ENCODE measurements around the gene IFRD2.

Gene IFRD2

DNA sequence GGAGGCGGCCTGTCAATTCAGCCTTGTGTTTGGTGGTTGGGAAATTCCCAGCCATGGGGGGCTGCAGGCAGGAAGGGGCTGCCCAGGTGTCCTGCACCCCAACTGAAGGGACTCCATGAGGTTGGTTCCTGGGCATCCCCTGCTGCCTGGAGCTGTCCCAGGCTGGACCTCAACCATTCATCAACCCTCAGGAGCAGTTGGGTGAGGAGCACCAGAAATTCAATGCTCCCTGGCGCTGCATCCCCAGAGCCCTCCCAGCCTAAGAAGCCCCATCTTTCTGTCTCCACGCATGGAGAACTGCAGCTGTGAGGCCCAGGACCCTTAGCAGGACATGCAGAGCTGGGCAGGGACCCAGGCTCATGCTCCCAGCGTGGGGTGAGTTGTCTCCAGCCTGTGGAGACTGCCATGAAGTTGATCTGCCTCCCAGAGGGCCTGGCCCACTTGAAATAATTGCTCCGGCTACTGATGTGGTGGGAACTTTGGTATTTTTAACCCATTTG lies 31.2 kb downstream of the IFRD2 start:
- Histone ChIP-seq H3K4me1 (ENCODE audit: control insufficient read depth in 1 of 2, insufficient read depth in 1 of 2, low read depth in 1 of 2, low read length in 1 of 2) (peaks cover 15 to 18% of the 10 kb centered on the region in 2 experiments), H3K27me3 (peaks cover 15% of the 10 kb centered on the region), H3K9me3 (peaks cover 10% of the 10 kb centered on the region), H3K4me3 (ENCODE audit: low read depth in 1 of 2, low read length in 1 of 2) (peak overlapping the region in 1 of 2 experiments; percentile 67), H3K27ac (peak overlapping the region; percentile 100), H3K36me3 (peaks cover 59% of the 10 kb centered on the region)
- TF ChIP-seq, protein P1, sequence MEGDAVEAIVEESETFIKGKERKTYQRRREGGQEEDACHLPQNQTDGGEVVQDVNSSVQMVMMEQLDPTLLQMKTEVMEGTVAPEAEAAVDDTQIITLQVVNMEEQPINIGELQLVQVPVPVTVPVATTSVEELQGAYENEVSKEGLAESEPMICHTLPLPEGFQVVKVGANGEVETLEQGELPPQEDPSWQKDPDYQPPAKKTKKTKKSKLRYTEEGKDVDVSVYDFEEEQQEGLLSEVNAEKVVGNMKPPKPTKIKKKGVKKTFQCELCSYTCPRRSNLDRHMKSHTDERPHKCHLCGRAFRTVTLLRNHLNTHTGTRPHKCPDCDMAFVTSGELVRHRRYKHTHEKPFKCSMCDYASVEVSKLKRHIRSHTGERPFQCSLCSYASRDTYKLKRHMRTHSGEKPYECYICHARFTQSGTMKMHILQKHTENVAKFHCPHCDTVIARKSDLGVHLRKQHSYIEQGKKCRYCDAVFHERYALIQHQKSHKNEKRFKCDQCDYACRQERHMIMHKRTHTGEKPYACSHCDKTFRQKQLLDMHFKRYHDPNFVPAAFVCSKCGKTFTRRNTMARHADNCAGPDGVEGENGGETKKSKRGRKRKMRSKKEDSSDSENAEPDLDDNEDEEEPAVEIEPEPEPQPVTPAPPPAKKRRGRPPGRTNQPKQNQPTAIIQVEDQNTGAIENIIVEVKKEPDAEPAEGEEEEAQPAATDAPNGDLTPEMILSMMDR (IDR thresholded peaks at IDR 0.05) = no peak

DNA sequence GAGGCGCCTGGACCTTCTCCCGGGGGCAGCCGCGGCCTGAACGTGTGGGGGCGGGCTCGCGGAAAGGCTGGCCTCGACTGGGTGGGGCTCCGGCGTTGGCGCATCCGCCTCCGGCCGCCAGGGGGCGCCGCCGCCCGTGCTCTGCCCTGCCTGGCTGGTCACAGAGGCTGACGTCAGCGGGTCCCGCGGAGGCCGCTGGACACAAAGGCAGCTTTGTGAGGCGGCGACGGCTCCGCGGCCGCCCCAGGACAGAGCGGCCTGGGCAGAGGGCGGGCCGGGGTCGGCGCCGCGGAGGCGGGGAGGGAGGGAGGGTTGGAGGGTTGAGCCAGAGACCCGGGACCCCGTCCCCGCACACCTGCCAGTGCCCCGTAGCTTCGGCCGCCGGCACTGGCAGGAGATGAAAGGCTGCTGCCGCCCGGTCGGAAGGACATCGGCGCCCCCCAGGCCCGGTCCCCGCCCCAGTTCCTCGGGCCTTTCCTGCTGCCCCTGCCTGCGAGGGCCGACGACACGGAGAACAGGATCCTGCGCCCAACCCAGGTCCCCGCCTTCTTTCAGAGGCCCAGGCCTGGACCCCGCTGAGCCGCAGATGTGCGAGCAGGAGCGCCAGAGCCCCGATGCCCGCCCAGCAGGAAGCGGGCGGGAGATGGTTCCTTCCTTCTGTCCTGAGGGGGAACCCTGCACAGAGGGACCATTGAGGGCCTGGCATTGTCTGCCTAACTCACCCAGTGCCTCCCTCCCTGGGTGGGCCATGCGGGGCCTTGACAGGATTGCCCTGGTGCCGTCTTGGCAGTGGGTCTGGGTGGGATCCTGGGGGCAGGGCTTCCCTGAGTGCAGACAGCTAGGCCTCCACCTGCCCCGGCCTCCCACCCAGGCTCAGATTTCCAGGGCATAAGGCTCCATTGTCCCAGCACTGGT lies 31.9 kb downstream of the IFRD2 start:
- Histone ChIP-seq H3K27me3 (peaks cover 8% of the 10 kb centered on the region), H3K27ac (peak overlapping the region; percentile 100), H3K4me3 (ENCODE audit: low read depth in 1 of 2, low read length in 1 of 2) (peak overlapping the region; percentile 37 to 67), H3K4me1 (ENCODE audit: control insufficient read depth in 1 of 2, insufficient read depth in 1 of 2, low read depth in 1 of 2, low read length in 1 of 2) (peaks cover 20 to 23% of the 10 kb centered on the region in 2 experiments), H3K9me3 (peaks cover 10% of the 10 kb centered on the region), H3K36me3 (peaks cover 65% of the 10 kb centered on the region)
- TF ChIP-seq, protein P1 (IDR thresholded peaks at IDR 0.05) = peak; percentile 99

DNA sequence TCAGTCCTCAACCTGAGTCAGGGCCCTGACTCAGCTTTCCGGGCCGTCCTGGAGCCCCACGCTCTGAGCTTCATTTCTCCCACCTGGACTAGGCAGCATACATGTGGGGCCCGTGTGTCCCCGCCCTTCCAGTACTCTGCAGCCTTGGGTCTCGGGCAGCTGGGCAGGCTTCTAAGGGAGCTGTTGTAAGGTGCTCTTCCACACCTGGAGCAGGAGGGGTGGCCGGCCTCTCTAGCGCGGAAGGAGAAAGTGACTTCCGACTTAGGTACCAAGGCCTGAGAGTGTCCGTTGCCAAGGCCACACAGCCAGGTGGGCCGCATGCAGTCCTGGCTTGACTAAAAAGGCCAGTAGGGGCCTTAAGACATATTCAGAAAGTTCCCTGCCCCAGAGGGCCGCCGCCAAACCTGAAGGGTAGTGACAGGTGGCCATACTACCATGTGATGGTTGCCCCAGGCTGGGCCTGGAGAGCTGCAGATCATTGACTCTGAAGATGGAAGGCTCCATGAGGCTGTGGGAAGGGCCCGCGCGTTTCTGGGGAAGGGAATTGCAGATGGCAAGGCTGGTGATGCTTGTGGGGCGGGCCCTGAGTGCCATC lies 32.7 kb downstream of the IFRD2 start:
- Histone ChIP-seq H3K36me3 (peaks cover 73% of the 10 kb centered on the region), H3K4me3 (ENCODE audit: low read depth in 1 of 2, low read length in 1 of 2) (peak overlapping the region; percentile 37 to 67), H3K27ac (peak overlapping the region; percentile 100), H3K4me1 (ENCODE audit: control insufficient read depth in 1 of 2, insufficient read depth in 1 of 2, low read depth in 1 of 2, low read length in 1 of 2) (peaks cover 28 to 31% of the 10 kb centered on the region in 2 experiments), H3K27me3 (peaks cover under 1% of the 10 kb centered on the region), H3K9me3 (peaks cover 10% of the 10 kb centered on the region)
- TF ChIP-seq, protein P1 (IDR thresholded peaks at IDR 0.05) = no peak

DNA sequence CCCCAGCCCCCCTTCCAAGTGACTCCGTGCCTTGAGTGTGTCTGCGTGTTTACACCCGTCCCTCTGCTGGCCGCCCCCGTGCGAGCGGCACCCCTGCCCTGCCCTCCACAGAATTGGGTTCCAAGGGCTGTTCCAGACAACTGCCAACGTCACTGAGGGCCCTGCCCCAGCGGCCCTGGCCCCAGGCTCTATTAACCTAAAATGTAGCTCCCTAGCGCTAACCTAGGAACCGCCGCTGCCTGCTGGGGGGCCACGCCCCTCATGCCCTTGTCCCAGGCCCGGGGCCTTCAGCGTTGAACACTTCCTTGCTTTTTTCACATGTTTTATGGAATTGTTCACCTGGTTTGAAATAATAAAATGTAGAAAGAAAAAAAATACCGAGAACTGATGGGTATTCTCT lies 33.2 kb downstream of the IFRD2 start:
- TF ChIP-seq, protein P1 (IDR thresholded peaks at IDR 0.05) = no peak
- no peaks in the 10 kb centered on the region for H3K27me3 ChIP-seq
- peak overlapping the region; percentile 100 for H3K27ac ChIP-seq
- H3K36me3 ChIP-seq = peaks cover 78% of the 10 kb centered on the region
- H3K4me1 ChIP-seq (ENCODE audit: control insufficient read depth in 1 of 2, insufficient read depth in 1 of 2, low read depth in 1 of 2, low read length in 1 of 2) = peaks cover 33 to 36% of the 10 kb centered on the region in 2 experiments
- no peak overlapping the region for H3K4me3 ChIP-seq (ENCODE audit: low read depth in 1 of 2, low read length in 1 of 2)
- H3K9me3 ChIP-seq = peaks cover 10% of the 10 kb centered on the region

DNA sequence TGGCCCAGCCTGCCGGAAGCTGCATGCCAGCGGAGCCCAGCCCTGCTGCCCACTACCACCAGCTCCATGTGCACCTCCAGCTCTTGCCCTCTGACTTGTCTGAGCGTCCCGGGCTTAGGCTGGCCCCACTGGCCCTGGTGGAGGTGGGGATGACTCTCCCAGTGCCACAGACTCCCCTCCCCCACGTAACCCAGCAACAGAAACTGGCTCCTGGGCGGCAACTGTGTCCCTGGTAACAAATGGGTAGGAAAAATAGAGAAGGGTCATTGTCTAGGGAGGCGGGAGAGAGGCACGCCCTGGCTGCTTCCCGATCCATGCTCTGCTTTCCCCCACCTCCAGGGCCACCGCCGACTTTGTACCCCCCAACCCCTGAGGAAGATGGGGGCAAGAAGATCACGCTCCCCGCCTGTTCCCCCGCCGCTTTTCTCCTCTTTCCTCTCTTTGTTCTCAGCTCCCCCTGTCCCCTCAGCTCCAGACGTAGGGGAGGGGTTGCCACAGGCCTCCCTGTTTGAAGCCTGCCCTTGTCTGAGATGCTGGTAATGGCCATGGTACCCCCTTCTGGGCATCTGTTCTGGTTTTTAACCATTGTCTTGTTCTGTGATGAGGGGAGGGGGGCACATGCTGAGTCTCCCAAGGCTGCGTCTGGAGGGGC lies 34.1 kb downstream of the IFRD2 start:
- H3K27ac ChIP-seq = peak overlapping the region; percentile 100
- peaks cover 10% of the 10 kb centered on the region for H3K9me3 ChIP-seq
- H3K27me3 ChIP-seq = no peaks in the 10 kb centered on the region
- peaks cover 41 to 44% of the 10 kb centered on the region in 2 experiments for H3K4me1 ChIP-seq (ENCODE audit: control insufficient read depth in 1 of 2, insufficient read depth in 1 of 2, low read depth in 1 of 2, low read length in 1 of 2)
- no peak overlapping the region for H3K4me3 ChIP-seq (ENCODE audit: low read depth in 1 of 2, low read length in 1 of 2)
- H3K36me3 ChIP-seq = peaks cover 87% of the 10 kb centered on the region
- TF ChIP-seq, protein P1 (IDR thresholded peaks at IDR 0.05) = no peak
